OCI-LY3 (cell line): ENCODE data around the gene RNU4-1.
A peak's percentile ranks its signal among the peaks of the same experiment; 100 is the strongest.

ENCODE experiments used
- H2AFZ ChIP-seq: fragments of 200-600, 300-600 bp; shearing (Covaris generic); 2 replicates; pipeline ENCODE4 v1.6.0; 2014; ENCODE audit warnings: antibody characterized with exemption, low read depth, low read length
- H3K27ac ChIP-seq: fragments of 200-600, 300-600 bp; sonication (generic); 2 replicates; pipeline ENCODE4 v1.5.1; 2014; ENCODE audit warnings: mild to moderate bottlenecking, low read length, moderate library complexity, mixed read lengths
- H3K27me3 ChIP-seq: fragments of 200-600, 300-600 bp; sonication (generic); 2 replicates; pipeline ENCODE4 v1.6.1; 2014; ENCODE audit warnings: low read depth, low read length, mixed read lengths
- H3K36me3 ChIP-seq: fragments of 200-600, 300-600 bp; sonication (generic); replicated peaks from 2 replicates; pipeline ENCODE3; 2014; ENCODE audit warnings: low read depth, low read length, mixed read lengths
- H3K4me1 ChIP-seq: fragments of 300-600, 200-600 bp; sonication (generic); 2 replicates; pipeline ENCODE4 v1.6.1; 2014; ENCODE audit warnings: low read length, mixed read lengths
- H3K4me2 ChIP-seq: fragments of 200-600, 300-600 bp; sonication (generic); 2 replicates; pipeline ENCODE4 v1.6.1; 2014; ENCODE audit warnings: low read length, mixed read lengths
- H3K4me3 ChIP-seq: fragments of 300-600, 200-600 bp; sonication (generic); 2 replicates; pipeline ENCODE4 v1.5.1; 2014; ENCODE audit warnings: antibody characterized with exemption, mild to moderate bottlenecking, low read length, moderate library complexity
- H3K79me2 ChIP-seq: fragments of 300-600, 200-600 bp; shearing (Covaris generic); 2 replicates; pipeline ENCODE4 v1.6.1; 2014; ENCODE audit warnings: mild to moderate bottlenecking, low read length, mixed read lengths
- H3K9ac ChIP-seq: fragments of 300-600, 200-600 bp; shearing (Covaris generic); 2 replicates; pipeline ENCODE4 v1.6.0; 2014; ENCODE audit warnings: mild to moderate bottlenecking, low read length, moderate library complexity
- H3K9me3 ChIP-seq: fragments of 200-600, 300-600 bp; shearing (Covaris generic); 2 replicates; pipeline ENCODE4 v1.6.1; 2014; ENCODE audit warnings: low read length, mixed read lengths; ENCODE audit not compliant: insufficient read depth
- H4K20me1 ChIP-seq: fragments of 200-600, 300-600 bp; sonication (generic); 2 replicates; pipeline ENCODE4 v1.6.1; 2016; ENCODE audit warnings: low read length, mixed read lengths; ENCODE audit not compliant: insufficient read depth
- EZH2phosphoT487 ChIP-seq: fragments of 200-600 bp; shearing (Covaris generic); IDR thresholded peaks from 2 replicates; pipeline ENCODE4 v1.6.1; 2018; ENCODE audit warnings: antibody characterized with exemption, mixed run types, low read depth
- TF ChIP-seq, protein P1 (sequence below): fragments of 200-600, 300-600 bp; sonication (generic); IDR thresholded peaks from 2 replicates; pipeline ENCODE4 v1.5.1; 2014; ENCODE audit warnings: antibody characterized with exemption, low read length, low read depth

RNU4-1 gene

DNA sequence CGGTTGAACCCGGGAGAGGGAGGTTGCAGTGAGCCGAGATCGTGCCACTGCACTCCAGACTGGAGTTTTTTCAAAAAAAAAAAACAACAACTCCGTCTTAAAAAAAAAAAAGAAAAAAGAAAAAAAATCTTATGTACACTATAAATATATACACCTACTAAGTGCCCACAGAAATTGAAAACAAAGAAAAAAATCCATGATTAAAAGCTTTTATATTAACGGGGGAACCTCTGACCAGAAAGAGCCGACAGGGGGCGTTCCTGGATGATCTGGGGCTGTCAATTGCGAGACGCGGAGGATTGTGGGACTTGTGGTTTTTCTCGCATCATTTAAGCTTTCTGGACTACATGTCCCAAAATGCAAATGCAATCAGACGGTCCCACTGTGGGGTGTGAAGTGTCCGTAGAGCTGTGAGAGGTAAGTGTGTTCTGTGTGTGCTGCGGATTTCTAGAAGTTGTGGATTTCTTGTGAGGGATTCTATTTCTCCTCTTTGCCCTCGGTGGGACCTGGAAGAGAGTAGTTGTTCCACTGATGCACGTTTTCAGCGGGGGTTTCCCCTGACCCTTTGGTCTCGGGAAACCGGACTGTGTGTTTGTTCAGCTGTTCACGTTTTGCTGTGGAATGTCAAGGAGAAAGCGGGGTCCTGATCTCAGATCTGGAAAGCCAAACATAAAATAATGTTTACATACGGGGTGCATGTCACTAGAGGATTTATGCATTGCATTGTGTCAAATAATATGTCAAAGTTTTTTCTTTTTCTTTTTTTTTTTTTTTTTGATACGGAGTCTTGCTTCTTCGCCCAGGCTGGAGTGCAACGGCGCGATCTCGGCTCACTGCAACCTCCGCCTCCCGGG, 9.2 kb upstream of the RNU4-1 start, which contains the start of gene SIRT4:
TSS of gene SIRT4 (plus strand) at position 360 of the 854 bp plus-strand sequence. CDS start 1,241 bp downstream, outside the sequence.
- H3K9ac ChIP-seq, result peak within 1 kb of the TSS; percentile 78
- peak within 1 kb of the TSS; percentile 98 for H2AFZ ChIP-seq
- H4K20me1 ChIP-seq, result no peaks in the 10 kb centered on the region
- no peaks in the 10 kb centered on the region for H3K79me2 ChIP-seq
- peak within 1 kb of the TSS; percentile 67 for H3K4me2 ChIP-seq
- no peak for TF ChIP-seq EZH2phosphoT487
- TF ChIP-seq, protein P1, sequence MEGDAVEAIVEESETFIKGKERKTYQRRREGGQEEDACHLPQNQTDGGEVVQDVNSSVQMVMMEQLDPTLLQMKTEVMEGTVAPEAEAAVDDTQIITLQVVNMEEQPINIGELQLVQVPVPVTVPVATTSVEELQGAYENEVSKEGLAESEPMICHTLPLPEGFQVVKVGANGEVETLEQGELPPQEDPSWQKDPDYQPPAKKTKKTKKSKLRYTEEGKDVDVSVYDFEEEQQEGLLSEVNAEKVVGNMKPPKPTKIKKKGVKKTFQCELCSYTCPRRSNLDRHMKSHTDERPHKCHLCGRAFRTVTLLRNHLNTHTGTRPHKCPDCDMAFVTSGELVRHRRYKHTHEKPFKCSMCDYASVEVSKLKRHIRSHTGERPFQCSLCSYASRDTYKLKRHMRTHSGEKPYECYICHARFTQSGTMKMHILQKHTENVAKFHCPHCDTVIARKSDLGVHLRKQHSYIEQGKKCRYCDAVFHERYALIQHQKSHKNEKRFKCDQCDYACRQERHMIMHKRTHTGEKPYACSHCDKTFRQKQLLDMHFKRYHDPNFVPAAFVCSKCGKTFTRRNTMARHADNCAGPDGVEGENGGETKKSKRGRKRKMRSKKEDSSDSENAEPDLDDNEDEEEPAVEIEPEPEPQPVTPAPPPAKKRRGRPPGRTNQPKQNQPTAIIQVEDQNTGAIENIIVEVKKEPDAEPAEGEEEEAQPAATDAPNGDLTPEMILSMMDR, result peak; percentile 74
- H3K36me3 ChIP-seq, result no peaks in the 10 kb centered on the region
- no peaks in the 10 kb centered on the region for H3K9me3 ChIP-seq
- no peaks in the 10 kb centered on the region for H3K27me3 ChIP-seq
- no peak within 1 kb of the TSS for H3K27ac ChIP-seq
- peak within 1 kb of the TSS; percentile 94 for H3K4me3 ChIP-seq
- peaks cover 3% of the 10 kb centered on the region; the same call in 1 of the 2 replicates for H3K4me1 ChIP-seq

DNA sequence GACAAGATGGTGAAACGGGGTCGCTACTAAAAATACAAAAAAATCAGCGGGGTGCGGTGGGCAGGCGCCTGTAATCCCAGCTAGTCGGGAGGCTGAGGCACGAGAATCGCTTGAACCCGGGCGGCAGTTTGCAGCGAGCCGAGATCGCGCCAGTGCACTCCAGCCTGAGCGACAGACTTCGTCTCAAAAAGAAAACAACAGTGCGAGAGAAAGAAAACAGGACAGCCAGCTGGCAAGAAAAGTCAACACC, 701 bp downstream of the RNU4-1 start:
- no peaks in the 10 kb centered on the region for H3K36me3 ChIP-seq
- H3K9me3 ChIP-seq, result no peaks in the 10 kb centered on the region
- peak overlapping the region; percentile 75 for H3K4me3 ChIP-seq
- H2AFZ ChIP-seq, result no peak overlapping the region
- peak overlapping the region; percentile 79 for H3K9ac ChIP-seq
- H3K27me3 ChIP-seq, result no peaks in the 10 kb centered on the region
- H3K79me2 ChIP-seq, result no peaks in the 10 kb centered on the region
- H3K4me1 ChIP-seq, result peaks cover 13% of the 10 kb centered on the region
- H4K20me1 ChIP-seq, result no peaks in the 10 kb centered on the region
- peak overlapping the region; percentile 72 for H3K4me2 ChIP-seq
- peak overlapping the region; percentile 87 for H3K27ac ChIP-seq
- TF ChIP-seq, protein P1, result no peak
- TF ChIP-seq EZH2phosphoT487, result no peak

DNA sequence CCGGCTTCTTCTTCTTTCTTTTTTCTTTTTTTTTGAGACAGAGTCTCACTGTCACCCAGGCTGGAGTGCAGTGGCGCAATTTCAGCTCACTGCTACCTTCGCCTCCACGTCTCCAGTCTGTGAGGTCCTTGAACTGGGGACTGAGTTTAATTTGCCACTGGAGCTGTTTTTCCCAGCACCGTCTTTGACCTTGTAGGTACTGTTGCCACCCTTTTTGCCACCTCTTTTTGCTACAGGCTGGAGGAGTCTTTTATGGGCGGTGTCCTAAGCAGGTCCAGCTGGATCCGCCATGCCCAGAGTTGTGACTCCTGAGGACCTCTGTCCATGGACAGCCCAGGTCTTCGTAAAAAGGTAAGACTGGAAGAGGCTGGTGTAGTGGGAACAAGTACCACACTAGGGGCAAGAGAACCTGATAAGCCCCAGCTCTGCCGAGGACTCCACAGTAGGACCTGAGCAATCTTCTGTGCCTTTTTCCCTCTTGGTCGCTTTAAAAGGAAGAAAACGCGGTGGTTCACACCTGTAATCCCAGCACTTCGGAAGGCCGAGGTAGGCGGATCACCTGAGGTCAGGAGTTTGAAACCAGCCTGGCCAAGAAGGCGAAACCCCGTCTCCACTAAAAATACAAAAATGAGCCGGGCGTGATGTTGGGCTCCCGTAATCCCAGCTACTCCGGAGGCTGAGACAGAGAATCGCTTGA, 2.3 kb downstream of the RNU4-1 start:
- Histone ChIP-seq H4K20me1 (no peaks in the 10 kb centered on the region), H3K9me3 (no peaks in the 10 kb centered on the region), H3K27me3 (no peaks in the 10 kb centered on the region), H3K9ac (peak overlapping the region; percentile 37), H2AFZ (no peak overlapping the region), H3K4me1 (peaks cover 13% of the 10 kb centered on the region), H3K4me2 (peak overlapping the region; percentile 72), H3K79me2 (no peaks in the 10 kb centered on the region), H3K4me3 (peak overlapping the region; percentile 75), H3K27ac (peak overlapping the region; percentile 87), H3K36me3 (no peaks in the 10 kb centered on the region)
- TF ChIP-seq EZH2phosphoT487, result no peak
- TF ChIP-seq, protein P1, result no peak

DNA sequence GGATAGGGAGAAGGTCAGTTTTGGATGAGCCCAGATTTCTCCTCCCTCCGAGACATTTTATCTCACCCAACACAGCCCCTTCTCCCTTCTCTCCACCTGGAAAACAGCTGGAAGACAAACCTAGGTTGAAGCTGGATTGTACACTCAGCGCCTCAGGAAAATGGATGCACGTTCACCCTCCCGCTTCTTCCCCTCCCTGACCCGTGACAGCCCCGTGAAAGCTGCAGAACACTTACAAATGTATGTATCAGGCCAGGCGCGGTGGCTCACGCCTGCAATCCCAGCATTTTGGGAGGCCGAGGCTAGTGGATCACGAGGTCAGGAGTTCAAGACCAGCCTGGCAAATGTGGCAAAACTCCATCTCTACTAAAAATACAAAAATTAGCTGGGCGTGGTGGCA, 5.5 kb downstream of the RNU4-1 start:
- no peak overlapping the region for H3K4me2 ChIP-seq
- no peaks in the 10 kb centered on the region for H4K20me1 ChIP-seq
- peaks cover 6% of the 10 kb centered on the region for H3K4me1 ChIP-seq
- TF ChIP-seq, protein P1, result no peak
- TF ChIP-seq EZH2phosphoT487, result no peak
- no peak overlapping the region for H3K4me3 ChIP-seq
- no peaks in the 10 kb centered on the region for H3K27me3 ChIP-seq
- no peak overlapping the region for H2AFZ ChIP-seq
- H3K36me3 ChIP-seq, result no peaks in the 10 kb centered on the region
- H3K27ac ChIP-seq, result no peak overlapping the region
- H3K79me2 ChIP-seq, result no peaks in the 10 kb centered on the region
- H3K9me3 ChIP-seq, result no peaks in the 10 kb centered on the region
- H3K9ac ChIP-seq, result no peak overlapping the region
